Ectodermal cell (in vitro differentiated cells): ENCODE measurements around the gene IL20RB.
A peak's percentile ranks its signal among the peaks of the same experiment; 100 is the strongest.

Experiments
- H3K27ac ChIP-seq: 2 replicates; pipeline ENCODE4 v1.7.0; 2013; ENCODE audit warnings: mild to moderate bottlenecking, low read depth, low read length; ENCODE audit not compliant: insufficient read depth, poor library complexity, severe bottlenecking
- H3K27me3 ChIP-seq: 2 replicates; pipeline ENCODE4 v1.7.0; 2013; ENCODE audit warnings: mild to moderate bottlenecking, low read length; ENCODE audit not compliant: insufficient read depth, control insufficient read depth, poor library complexity, severe bottlenecking
- H3K36me3 ChIP-seq: one replicate; pipeline ENCODE4 v1.7.0; 2013; ENCODE audit warnings: low read length; ENCODE audit not compliant: control insufficient read depth, insufficient read depth
- H3K4me1 ChIP-seq: one replicate; pipeline ENCODE4 v1.7.0; 2013; ENCODE audit warnings: low read length; ENCODE audit not compliant: control insufficient read depth, insufficient read depth
- H3K4me3 ChIP-seq: 2 replicates; pipeline ENCODE4 v1.7.0; 2013; ENCODE audit warnings: low read depth, low read length, control low read depth; ENCODE audit not compliant: insufficient read depth
- H3K9me3 ChIP-seq: 2 replicates; pipeline ENCODE4 v1.7.0; 2013; ENCODE audit warnings: mild to moderate bottlenecking, low read length, moderate library complexity; ENCODE audit not compliant: control insufficient read depth
- WGBS, 2 experiments: methylation state at CpG; one replicate each; pipeline ENCODE4 v1.1.7; 2013; ENCODE audit warnings: missing lambda C conversion rate in 2 of 2; 5-methylcytosine and 5-hydroxymethylcytosine counted together

Gene IL20RB

GRCh38 chr3:137020888-137021287 is 63.1 kb downstream of the IL20RB start:
- Histone ChIP-seq H3K27ac (no peak overlapping the region), H3K4me1 (no peaks in the 10 kb centered on the region), H3K36me3 (no peaks in the 10 kb centered on the region), H3K4me3 (no peak overlapping the region), H3K9me3 (no peaks in the 10 kb centered on the region), H3K27me3 (no peaks in the 10 kb centered on the region)
- WGBS, 2 experiments, result 89 to 91% methylated on average over 1 of the region's 2 CpGs

GRCh38 chr3:137024348-137024747 is 66.6 kb downstream of the IL20RB start:
- no peak overlapping the region for H3K4me3 ChIP-seq
- H3K4me1 ChIP-seq, result no peaks in the 10 kb centered on the region
- H3K9me3 ChIP-seq, result no peaks in the 10 kb centered on the region
- no peak overlapping the region for H3K27ac ChIP-seq
- no peaks in the 10 kb centered on the region for H3K27me3 ChIP-seq
- no peaks in the 10 kb centered on the region for H3K36me3 ChIP-seq
- whole genome bisulfite sequencing, 2 experiments, result 89 to 94% methylated on average over 5 of the region's 5 CpGs

- H3K4me3 ChIP-seq, result no peak overlapping the region
- no peaks in the 10 kb centered on the region for H3K9me3 ChIP-seq
- H3K4me1 ChIP-seq, result no peaks in the 10 kb centered on the region
- WGBS, 2 experiments, result 96 to 97% methylated on average over 2 to 3 of the region's 3 CpGs
- no peaks in the 10 kb centered on the region for H3K36me3 ChIP-seq
- peaks cover 7% of the 10 kb centered on the region for H3K27me3 ChIP-seq
- H3K27ac ChIP-seq, result no peak overlapping the region
Observed at GRCh38 chr3:137026701-137027100, 68.9 kb downstream of the IL20RB start.

GRCh38 chr3:137032465-137033120 is 74.8 kb downstream of the IL20RB start:
- no peaks in the 10 kb centered on the region for H3K4me1 ChIP-seq
- no peaks in the 10 kb centered on the region for H3K36me3 ChIP-seq
- H3K9me3 ChIP-seq, result no peaks in the 10 kb centered on the region
- 5 to 6% methylated on average over 31 of the region's 31 CpGs for WGBS, 2 experiments
- peak overlapping the region; percentile 34 for H3K4me3 ChIP-seq
- no peak overlapping the region for H3K27ac ChIP-seq
- H3K27me3 ChIP-seq, result peaks cover 26% of the 10 kb centered on the region

- no peaks in the 10 kb centered on the region for H3K9me3 ChIP-seq
- H3K36me3 ChIP-seq, result no peaks in the 10 kb centered on the region
- H3K27me3 ChIP-seq, result peaks cover 26% of the 10 kb centered on the region
- 83 to 86% methylated on average over 5 of the region's 5 CpGs for WGBS, 2 experiments
- no peak overlapping the region for H3K27ac ChIP-seq
- no peaks in the 10 kb centered on the region for H3K4me1 ChIP-seq
- no peak overlapping the region for H3K4me3 ChIP-seq
Observed at GRCh38 chr3:137035631-137036030, 77.8 kb downstream of the IL20RB start.

DNA sequence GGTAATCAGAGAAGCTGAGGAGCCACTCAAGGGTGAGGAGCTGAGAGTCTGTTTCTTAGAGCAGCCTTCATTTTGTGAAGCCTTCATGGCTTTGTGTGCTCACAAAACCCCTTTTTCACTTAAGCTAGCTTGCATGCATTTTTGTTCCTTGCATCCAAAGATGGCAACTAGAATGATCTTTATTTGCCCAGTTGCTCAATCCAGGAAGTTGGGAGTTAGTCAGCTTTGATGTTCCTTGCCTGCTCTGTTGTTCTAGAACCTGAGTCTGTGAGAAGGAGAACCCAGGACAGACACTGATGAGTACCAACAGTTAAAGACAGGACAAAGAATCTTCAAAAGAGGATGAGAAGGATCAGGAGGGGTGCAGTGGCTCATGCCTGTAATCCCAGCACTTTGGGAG is 81.8 kb downstream of the IL20RB start:
- Histone ChIP-seq H3K4me1 (no peaks in the 10 kb centered on the region), H3K36me3 (no peaks in the 10 kb centered on the region), H3K4me3 (no peak overlapping the region)

GRCh38 chr3:137041251-137041650 is 83.5 kb downstream of the IL20RB start:
- WGBS, 2 experiments, result 87 to 92% methylated on average over 2 of the region's 2 CpGs
- Histone ChIP-seq H3K4me3 (no peak overlapping the region), H3K9me3 (no peaks in the 10 kb centered on the region), H3K27ac (no peak overlapping the region), H3K27me3 (no peaks in the 10 kb centered on the region), H3K36me3 (no peaks in the 10 kb centered on the region), H3K4me1 (no peaks in the 10 kb centered on the region)

More for the DNA sequence above, 81.8 kb downstream of the IL20RB start:
- no peaks in the 10 kb centered on the region for H3K27me3 ChIP-seq
- H3K9me3 ChIP-seq, result no peaks in the 10 kb centered on the region
- H3K27ac ChIP-seq, result no peak overlapping the region

DNA sequence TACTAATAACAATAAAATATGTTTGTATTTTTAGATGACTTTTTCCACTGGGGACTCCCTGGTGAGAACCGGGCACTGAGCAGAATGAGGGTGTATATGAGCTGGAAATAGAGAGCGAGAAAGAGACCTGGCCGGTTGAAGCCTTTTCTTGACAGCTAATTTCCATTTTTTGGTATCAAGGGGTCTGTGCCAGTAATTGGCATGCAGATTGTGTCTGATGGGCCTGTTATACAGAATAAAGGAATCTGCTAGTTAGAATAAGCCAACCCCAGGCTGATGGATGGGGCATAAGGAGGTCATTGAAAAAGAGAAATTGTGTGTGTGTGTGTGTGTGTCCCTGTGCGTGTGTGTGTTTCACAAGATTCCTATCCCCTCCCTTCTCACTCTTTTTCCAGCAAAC is 83.9 kb downstream of the IL20RB start:
- H3K4me1 ChIP-seq, result peaks cover 2% of the 10 kb centered on the region
- WGBS, 2 experiments, result 57 to 63% methylated on average over 3 of the region's 4 CpGs
- H3K27ac ChIP-seq, result no peak overlapping the region
- no peaks in the 10 kb centered on the region for H3K9me3 ChIP-seq
- no peak overlapping the region for H3K4me3 ChIP-seq
- no peaks in the 10 kb centered on the region for H3K27me3 ChIP-seq
- no peaks in the 10 kb centered on the region for H3K36me3 ChIP-seq

DNA sequence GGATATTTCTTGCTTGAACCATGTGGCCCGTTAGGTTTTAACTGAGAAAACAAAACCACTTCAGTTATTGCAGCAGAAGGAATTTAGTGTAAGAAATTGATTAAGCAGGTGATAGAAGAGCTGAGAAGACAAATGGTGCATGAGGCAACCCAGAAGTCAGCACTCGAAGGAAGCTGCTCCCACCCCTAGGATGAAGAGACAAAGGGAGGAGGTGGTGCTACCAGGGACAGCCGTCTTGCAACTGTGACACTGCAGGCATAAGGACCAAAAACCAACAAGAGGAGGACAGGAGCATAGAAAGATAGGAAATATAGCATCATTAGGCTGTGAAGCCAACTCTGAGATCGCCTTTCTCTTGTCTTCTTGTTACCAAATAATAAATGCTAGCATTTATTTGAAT is 89.0 kb downstream of the IL20RB start:
- H3K4me1 ChIP-seq, result peaks cover 9% of the 10 kb centered on the region
- no peaks in the 10 kb centered on the region for H3K9me3 ChIP-seq
- 54 to 59% methylated on average over 4 of the region's 4 CpGs for WGBS, 2 experiments
- H3K27ac ChIP-seq, result no peak overlapping the region
- H3K27me3 ChIP-seq, result no peaks in the 10 kb centered on the region
- no peaks in the 10 kb centered on the region for H3K36me3 ChIP-seq
- no peak overlapping the region for H3K4me3 ChIP-seq

DNA sequence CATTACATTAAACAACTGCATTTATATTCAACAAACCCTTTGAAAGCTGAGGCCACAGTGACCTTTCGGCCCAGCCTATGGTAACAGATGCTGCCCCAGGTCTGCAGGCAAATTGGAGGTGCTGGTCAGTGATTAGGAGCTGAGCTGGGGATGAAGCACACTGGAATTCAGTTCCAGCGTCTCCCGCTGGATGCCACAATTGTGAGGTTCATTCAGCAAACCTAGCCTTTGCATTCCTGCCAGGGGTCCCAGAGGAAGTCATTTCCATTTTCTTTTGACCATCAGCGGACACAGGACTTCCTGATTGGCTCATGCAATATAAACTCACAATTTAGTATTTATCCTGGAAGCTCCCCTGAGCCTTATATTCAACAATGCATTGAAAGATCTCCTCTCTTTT is 89.5 kb downstream of the IL20RB start:
- no peaks in the 10 kb centered on the region for H3K36me3 ChIP-seq
- H3K9me3 ChIP-seq, result no peaks in the 10 kb centered on the region
- H3K4me1 ChIP-seq, result peaks cover 9% of the 10 kb centered on the region
- WGBS, 2 experiments, result 26 to 28% methylated on average over 4 of the region's 4 CpGs
- no peak overlapping the region for H3K4me3 ChIP-seq
- no peaks in the 10 kb centered on the region for H3K27me3 ChIP-seq
- H3K27ac ChIP-seq, result no peak overlapping the region

GRCh38 chr3:137050281-137050680 is 92.5 kb downstream of the IL20RB start:
- peaks cover 9% of the 10 kb centered on the region for H3K4me1 ChIP-seq
- no peaks in the 10 kb centered on the region for H3K36me3 ChIP-seq
- no peaks in the 10 kb centered on the region for H3K9me3 ChIP-seq
- H3K27ac ChIP-seq, result no peak overlapping the region
- H3K27me3 ChIP-seq, result no peaks in the 10 kb centered on the region
- WGBS, 2 experiments, result 62 to 67% methylated on average over 3 of the region's 3 CpGs
- H3K4me3 ChIP-seq, result no peak overlapping the region
